Measurements from ENCODE around the gene PDSS1.
"Not testable (repeated sequence)": the region's sequence is repeated elsewhere in the genome, so short reads cannot be mapped to it uniquely, and the experiment has no call there.

Gene PDSS1

GRCh38 chr10:26697163-26697921 is at the start of gene PDSS1:
PDSS1 (plus strand) TSS chr10:26697701; CDS start chr10:26697712, 11 bp downstream.
- peak; percentile 14 to 38 for DNase-seq (ENCODE audit: low read depth in 2 of 2, low spot score in 1 of 2)

GRCh38 chr10:26648245-26648636 is 49.3 kb upstream of the PDSS1 start:
- not testable (repeated sequence) for DNase-seq (ENCODE audit: low read depth in 2 of 2, low spot score in 1 of 2)

GRCh38 chr10:26650406-26650805 is 47.1 kb upstream of the PDSS1 start:
- DNase-seq (ENCODE audit: low read depth in 2 of 2, low spot score in 1 of 2), result no peak

- DNase-seq (ENCODE audit: low read depth in 2 of 2, low spot score in 1 of 2), result not testable (repeated sequence)
These were observed 46.0 kb upstream of the PDSS1 start for GRCh38 chr10:26651476-26651875.

GRCh38 chr10:26653004-26653403 is 44.5 kb upstream of the PDSS1 start:
- no peak for DNase-seq (ENCODE audit: low read depth in 2 of 2, low spot score in 1 of 2)

- DNase-seq (ENCODE audit: low read depth in 2 of 2, low spot score in 1 of 2), result no peak
These were observed 41.8 kb upstream of the PDSS1 start for GRCh38 chr10:26655746-26656145.

GRCh38 chr10:26662864-26663263 is 34.6 kb upstream of the PDSS1 start:
- no peak for DNase-seq (ENCODE audit: low read depth in 2 of 2, low spot score in 1 of 2)

- no peak for DNase-seq (ENCODE audit: low read depth in 2 of 2, low spot score in 1 of 2)
These were observed 32.1 kb upstream of the PDSS1 start for GRCh38 chr10:26665080-26666048.

GRCh38 chr10:26675873-26676257 is 21.6 kb upstream of the PDSS1 start:
- DNase-seq (ENCODE audit: low read depth in 2 of 2, low spot score in 1 of 2), result no peak

GRCh38 chr10:26679588-26679987 is 17.9 kb upstream of the PDSS1 start:
- no peak for DNase-seq (ENCODE audit: low read depth in 2 of 2, low spot score in 1 of 2)

- DNase-seq (ENCODE audit: low read depth in 2 of 2, low spot score in 1 of 2), result no peak
These were observed 16.4 kb upstream of the PDSS1 start for GRCh38 chr10:26681076-26681475.

GRCh38 chr10:26681971-26682370 is 15.5 kb upstream of the PDSS1 start:
- not testable (repeated sequence) for DNase-seq (ENCODE audit: low read depth in 2 of 2, low spot score in 1 of 2)

GRCh38 chr10:26682931-26683330 is 14.6 kb upstream of the PDSS1 start:
- DNase-seq (ENCODE audit: low read depth in 2 of 2, low spot score in 1 of 2), result no peak

GRCh38 chr10:26684667-26685264 is 12.7 kb upstream of the PDSS1 start:
- not testable (repeated sequence) for DNase-seq (ENCODE audit: low read depth in 2 of 2, low spot score in 1 of 2)

GRCh38 chr10:26685441-26685840 is 12.1 kb upstream of the PDSS1 start:
- DNase-seq (ENCODE audit: low read depth in 2 of 2, low spot score in 1 of 2), result no peak

GRCh38 chr10:26689399-26689798 is 8.1 kb upstream of the PDSS1 start:
- no peak for DNase-seq (ENCODE audit: low read depth in 2 of 2, low spot score in 1 of 2)

GRCh38 chr10:26690731-26691475 is 6.6 kb upstream of the PDSS1 start:
- no peak for DNase-seq (ENCODE audit: low read depth in 2 of 2, low spot score in 1 of 2)

GRCh38 chr10:26694536-26694935 is 3.0 kb upstream of the PDSS1 start:
- DNase-seq (ENCODE audit: low read depth in 2 of 2, low spot score in 1 of 2), result not testable (repeated sequence)

GRCh38 chr10:26696786-26697162 is 727 bp upstream of the PDSS1 start:
- no peak for DNase-seq (ENCODE audit: low read depth in 2 of 2, low spot score in 1 of 2)

- DNase-seq (ENCODE audit: low read depth in 2 of 2, low spot score in 1 of 2), result no peak
These were observed 564 bp downstream of the PDSS1 start for GRCh38 chr10:26697922-26698608.
